GM13977 (cell line): ENCODE measurements around the gene PACSIN2.
A peak's percentile ranks its signal among the peaks of the same experiment; 100 is the strongest.
"Not testable (repeated sequence)": the region's sequence is repeated elsewhere in the genome, so short reads cannot be mapped to it uniquely, and the experiment has no call there.

Source experiments
- DNase-seq: peaks from one replicate; pipeline ENCODE4 v3.0.0; 2012; ENCODE audit warnings: low spot score
- in situ Hi-C: fragments of 300-500 bp; cut with MboI; formaldehyde crosslinking; loops from one replicate; pipeline ENCODE4 v1.12.0; 2022; ENCODE audit warnings: low sequenced_read_pairs, low pct_unique_long_range_greater_than_20kb, mixed read lengths, inconsistent platforms; ENCODE audit not compliant: unreplicated experiment
- TF ChIP-seq, protein P1 (sequence below): IDR thresholded peaks from 2 replicates; pipeline ENCODE4 v1.5.1; 2012; ENCODE audit warnings: mild to moderate bottlenecking, control low read depth; ENCODE audit not compliant: insufficient read depth; ENCODE audit errors: extremely low read depth, missing control alignments

PACSIN2 gene

DNA sequence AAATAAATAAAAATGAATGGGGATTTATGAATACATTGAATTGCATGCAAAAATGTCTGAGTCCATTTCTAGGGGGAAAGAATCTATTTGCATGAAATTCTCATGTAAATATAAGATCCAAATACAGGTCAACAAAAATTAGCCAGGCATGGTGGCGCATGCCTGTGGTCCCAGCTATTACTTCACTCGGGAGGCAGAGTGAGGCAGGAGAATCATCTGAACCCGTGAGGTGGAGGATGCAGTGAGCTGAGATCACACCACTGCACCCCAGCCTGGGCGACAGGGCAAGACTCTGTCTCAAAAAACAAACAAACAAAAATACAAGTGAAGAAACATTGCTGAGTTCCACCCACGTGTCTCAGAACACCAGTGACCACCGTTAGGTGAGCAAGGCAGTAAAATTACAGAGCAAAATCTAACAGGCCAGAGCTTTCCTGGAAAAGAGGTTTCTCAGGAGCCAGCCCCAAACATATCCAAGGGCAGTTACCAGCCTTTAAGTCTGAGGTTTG is 17.3 kb downstream of the PACSIN2 start:
- DNase-seq, result no peak
- TF ChIP-seq, protein P1, sequence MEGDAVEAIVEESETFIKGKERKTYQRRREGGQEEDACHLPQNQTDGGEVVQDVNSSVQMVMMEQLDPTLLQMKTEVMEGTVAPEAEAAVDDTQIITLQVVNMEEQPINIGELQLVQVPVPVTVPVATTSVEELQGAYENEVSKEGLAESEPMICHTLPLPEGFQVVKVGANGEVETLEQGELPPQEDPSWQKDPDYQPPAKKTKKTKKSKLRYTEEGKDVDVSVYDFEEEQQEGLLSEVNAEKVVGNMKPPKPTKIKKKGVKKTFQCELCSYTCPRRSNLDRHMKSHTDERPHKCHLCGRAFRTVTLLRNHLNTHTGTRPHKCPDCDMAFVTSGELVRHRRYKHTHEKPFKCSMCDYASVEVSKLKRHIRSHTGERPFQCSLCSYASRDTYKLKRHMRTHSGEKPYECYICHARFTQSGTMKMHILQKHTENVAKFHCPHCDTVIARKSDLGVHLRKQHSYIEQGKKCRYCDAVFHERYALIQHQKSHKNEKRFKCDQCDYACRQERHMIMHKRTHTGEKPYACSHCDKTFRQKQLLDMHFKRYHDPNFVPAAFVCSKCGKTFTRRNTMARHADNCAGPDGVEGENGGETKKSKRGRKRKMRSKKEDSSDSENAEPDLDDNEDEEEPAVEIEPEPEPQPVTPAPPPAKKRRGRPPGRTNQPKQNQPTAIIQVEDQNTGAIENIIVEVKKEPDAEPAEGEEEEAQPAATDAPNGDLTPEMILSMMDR, result no peak
- in situ Hi-C loops, result no loop called here

DNA sequence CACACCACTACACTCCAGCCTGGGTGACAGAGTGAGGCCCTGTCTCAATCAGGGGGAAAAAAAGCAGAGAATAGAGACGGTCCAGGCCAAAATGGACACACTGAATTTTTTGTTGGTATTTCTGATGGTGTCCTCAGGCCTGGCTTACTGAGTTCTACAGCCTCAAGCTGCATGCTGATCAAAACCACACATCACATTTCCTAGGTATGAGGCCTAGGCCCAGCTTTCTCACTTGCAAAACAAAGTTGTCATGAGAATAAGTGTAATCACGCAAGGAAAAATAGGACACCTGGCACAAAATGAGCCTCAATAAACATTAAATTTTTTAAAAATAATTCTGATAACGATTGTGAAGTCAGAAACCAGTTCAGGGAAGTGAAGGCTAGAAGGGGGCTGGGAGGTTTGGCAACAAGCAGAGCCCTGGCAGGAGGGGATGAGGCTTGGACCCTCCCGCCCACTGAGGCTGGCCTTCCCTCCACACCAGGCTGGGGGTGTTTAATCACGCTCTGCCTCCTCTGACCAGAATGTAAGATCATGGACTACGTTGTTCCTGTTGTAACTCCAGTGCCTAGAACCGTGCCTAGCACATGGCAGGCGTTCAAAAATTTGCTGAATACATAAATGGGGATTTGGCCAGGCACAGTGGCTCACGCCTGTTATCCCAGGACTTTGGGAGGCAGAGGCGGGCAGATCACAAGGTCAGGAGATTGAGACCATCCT is 18.1 kb downstream of the PACSIN2 start:
- DNase-seq, result no peak
- TF ChIP-seq, protein P1, result no peak
- in situ Hi-C loops, result no loop called here

DNA sequence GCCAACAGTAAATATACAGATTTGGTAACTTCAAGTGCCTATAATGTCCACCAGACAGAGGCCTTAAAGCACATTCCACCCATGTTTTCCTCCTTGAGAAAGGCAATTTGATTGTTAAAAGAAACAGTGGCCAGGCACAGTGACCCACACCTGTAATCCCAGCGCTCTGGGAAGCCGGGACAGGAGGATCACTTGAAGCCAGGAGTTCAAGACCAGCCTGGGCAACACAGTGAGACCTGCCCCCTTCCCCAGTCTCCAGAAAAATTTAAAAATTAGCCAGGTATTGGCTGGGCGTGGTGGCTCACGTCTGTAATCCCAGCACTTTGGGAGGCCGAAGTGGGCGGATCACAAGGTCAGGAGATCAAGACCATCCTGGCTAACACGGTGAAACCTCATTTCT is 19.3 kb downstream of the PACSIN2 start:
- in situ Hi-C loops, result not testable (repeated sequence)

DNA sequence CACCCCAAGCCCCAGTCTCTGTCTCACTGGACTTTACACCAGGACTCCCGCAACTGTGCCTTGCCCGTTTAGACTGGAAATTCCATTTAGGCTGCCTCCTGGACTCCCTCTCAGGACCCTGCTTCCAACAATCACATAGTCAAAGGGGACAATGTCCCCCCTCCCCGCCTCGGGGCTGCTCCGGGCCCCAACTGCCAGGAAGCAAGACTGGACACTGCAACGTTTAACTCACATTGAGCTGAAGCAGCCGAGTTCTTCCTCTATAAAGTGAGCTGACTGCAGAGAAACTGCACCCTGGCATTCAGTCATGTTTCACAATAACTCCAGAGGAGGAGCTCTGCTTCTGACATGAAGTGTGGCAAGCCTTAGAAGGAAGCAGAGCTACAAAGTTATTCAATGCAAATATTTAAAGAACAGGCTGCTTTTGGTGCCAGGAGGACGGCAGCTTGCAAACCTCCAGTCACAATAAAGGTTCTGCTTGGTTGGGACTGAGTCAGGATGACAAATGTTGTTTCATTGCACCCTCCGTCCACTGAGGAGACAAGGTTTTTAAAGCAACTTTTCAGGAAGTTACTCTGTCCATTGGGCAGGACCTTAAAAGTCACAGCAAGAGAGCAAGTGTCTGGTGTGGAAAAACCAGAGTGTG is 19.9 kb downstream of the PACSIN2 start:
- in situ Hi-C loops, result no loop called here
- peak; percentile 53 for DNase-seq
- TF ChIP-seq, protein P1, result no peak

More for the DNA sequence above, 19.3 kb downstream of the PACSIN2 start:
- DNase-seq, result not testable (repeated sequence)

DNA sequence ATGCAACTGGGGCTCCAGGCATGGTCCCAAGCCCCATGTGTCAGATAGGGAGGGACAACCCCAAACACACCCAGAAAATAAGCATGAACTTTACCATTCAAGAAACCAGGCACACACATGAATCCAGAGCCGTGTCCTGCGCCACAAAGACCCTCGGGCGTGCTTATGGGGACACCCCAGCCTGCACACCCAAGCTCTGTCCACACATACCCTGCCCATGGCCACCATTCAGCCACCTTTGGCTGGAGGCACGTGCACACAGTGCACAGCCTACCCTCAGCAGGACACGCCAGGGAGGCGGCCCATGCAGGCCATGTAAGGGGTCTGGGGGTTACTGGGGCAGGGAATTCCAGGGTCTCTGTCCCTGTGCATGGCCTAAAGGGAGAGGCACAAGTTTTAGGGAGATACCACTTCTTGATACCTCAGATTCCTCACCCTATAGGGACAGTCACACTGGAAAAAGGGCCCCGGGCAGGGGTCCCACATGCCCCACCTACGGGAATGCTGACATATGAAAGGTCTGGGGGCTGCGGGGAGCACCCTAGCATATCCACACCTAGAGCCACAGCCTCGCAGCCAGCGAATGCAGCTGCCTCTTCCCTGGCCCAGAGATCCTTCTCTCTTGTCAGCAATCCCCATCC is 20.6 kb downstream of the PACSIN2 start:
- in situ Hi-C loops, result no loop called here
- TF ChIP-seq, protein P1, result no peak
- DNase-seq, result no peak

DNA sequence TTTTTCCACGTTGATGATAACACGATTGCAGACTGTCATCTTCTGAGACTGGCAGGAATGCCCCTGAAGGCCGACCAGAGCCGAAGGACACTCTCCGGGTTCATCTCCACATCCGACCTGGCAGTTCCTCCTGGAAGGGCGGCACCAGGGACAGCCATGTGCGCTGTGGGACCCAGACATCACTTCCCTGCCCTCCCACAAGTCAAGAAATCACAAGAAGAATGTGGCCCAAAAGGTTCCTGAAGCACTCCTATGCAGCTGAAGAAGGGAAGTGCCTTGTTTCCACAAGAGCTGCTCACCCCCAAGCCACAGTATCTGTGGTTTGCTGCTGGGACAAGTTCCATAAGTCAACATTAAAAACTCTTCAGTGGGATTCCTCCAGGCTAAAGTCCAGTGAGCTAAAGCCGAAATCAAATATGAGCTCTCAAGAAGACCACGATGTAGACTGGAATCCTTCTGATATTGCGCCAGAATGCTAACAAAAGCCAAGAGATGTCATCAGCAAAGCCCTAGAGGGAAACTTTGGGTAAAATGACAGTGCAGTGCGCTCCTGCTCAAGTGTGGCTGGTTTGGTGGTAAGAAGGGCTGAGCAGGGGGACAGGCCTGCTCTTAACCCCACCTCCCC is 21.2 kb downstream of the PACSIN2 start:
- TF ChIP-seq, protein P1, result no peak
- in situ Hi-C loops, result no loop called here
- no peak for DNase-seq
